ENCODE data around the gene CUZD1. TPM values are rescaled to one million over a fixed set of nuclear protein-coding genes. Genes with fewer than 3 reads are reported as not detected.
"Not testable (repeated sequence)": the region's sequence is repeated elsewhere in the genome, so short reads cannot be mapped to it uniquely, and the experiment has no call there.

CUZD1 gene
- total and polyA plus RNA-seq, 2 donors from 2014 or later: 0.54 to 0.65 TPM

GRCh38 chr10:122861711-122862161 lies 16.1 kb upstream of the CUZD1 start:
- FAIRE-seq (no peak), DNase-seq (no peak)
- peaks cover 0 to 2% (median 0%) of the 10 kb centered on the region in 3 donors for H3K4me1 ChIP-seq (ENCODE audit: control insufficient read depth in 2 of 3, insufficient read depth in 2 of 3, low read depth in 1 of 3, low read length in 3 of 3)
- H3K36me3 ChIP-seq (ENCODE audit: control insufficient read depth in 2 of 3, insufficient read depth in 3 of 3, low read length in 3 of 3): no peaks in the 10 kb centered on the region
- no peak for TF ChIP-seq CTCF (IDR thresholded peaks at IDR 0.05; ENCODE audit: borderline replicate concordance, extremely low read depth, insufficient read depth)
- intact Hi-C loops (cut with DNase I): no loop called here
- no peaks in the 10 kb centered on the region for H3K27me3 ChIP-seq (ENCODE audit: control insufficient read depth, insufficient read depth, low read length)
- H3K9me3 ChIP-seq (ENCODE audit: control insufficient read depth in 2 of 3, insufficient read depth in 1 of 3, low read length in 3 of 3): no peaks in the 10 kb centered on the region
- H3K9ac ChIP-seq (ENCODE audit: low read length in 3 of 3): no peak overlapping the region
- no peak overlapping the region for H3K27ac ChIP-seq (ENCODE audit: low read depth in 2 of 2, low read length in 2 of 2)
- no peak overlapping the region for H3K4me3 ChIP-seq (ENCODE audit: low read length in 3 of 3)

- H3K36me3 ChIP-seq (ENCODE audit: control insufficient read depth in 2 of 3, insufficient read depth in 3 of 3, low read length in 3 of 3): no peaks in the 10 kb centered on the region
- FAIRE-seq: no peak
- no peaks in the 10 kb centered on the region for H3K27me3 ChIP-seq (ENCODE audit: control insufficient read depth, insufficient read depth, low read length)
- H3K4me1 ChIP-seq (ENCODE audit: control insufficient read depth in 2 of 3, insufficient read depth in 2 of 3, low read depth in 1 of 3, low read length in 3 of 3): peaks cover 0 to 3% (median 0%) of the 10 kb centered on the region in 3 donors
- H3K9me3 ChIP-seq (ENCODE audit: control insufficient read depth in 2 of 3, insufficient read depth in 1 of 3, low read length in 3 of 3): no peaks in the 10 kb centered on the region
- TF ChIP-seq CTCF (IDR thresholded peaks at IDR 0.05; ENCODE audit: borderline replicate concordance, extremely low read depth, insufficient read depth): no peak
- intact Hi-C loops (cut with DNase I): no loop called here
- DNase-seq: no peak
- H3K9ac ChIP-seq (ENCODE audit: low read length in 3 of 3): no peak overlapping the region
- H3K27ac ChIP-seq (ENCODE audit: low read depth in 2 of 2, low read length in 2 of 2): no peak overlapping the region
- no peak overlapping the region for H3K4me3 ChIP-seq (ENCODE audit: low read length in 3 of 3)
Observed at GRCh38 chr10:122859527-122859926, 13.9 kb upstream of the CUZD1 start.

- H3K36me3 ChIP-seq (ENCODE audit: control insufficient read depth in 2 of 3, insufficient read depth in 3 of 3, low read length in 3 of 3); H3K27me3 ChIP-seq (ENCODE audit: control insufficient read depth, insufficient read depth, low read length); FAIRE-seq: not testable (repeated sequence)
Observed at GRCh38 chr10:122858042-122858441, 12.4 kb upstream of the CUZD1 start.

GRCh38 chr10:122856902-122857301 lies 11.2 kb upstream of the CUZD1 start:
- FAIRE-seq (no peak), DNase-seq (no peak)
- TF ChIP-seq CTCF (IDR thresholded peaks at IDR 0.05; ENCODE audit: borderline replicate concordance, extremely low read depth, insufficient read depth): no peak
- Histone ChIP-seq H3K9ac (ENCODE audit: low read length in 3 of 3) (no peak overlapping the region), H3K27ac (ENCODE audit: low read depth in 2 of 2, low read length in 2 of 2) (no peak overlapping the region), H3K36me3 (ENCODE audit: control insufficient read depth in 2 of 3, insufficient read depth in 3 of 3, low read length in 3 of 3) (no peaks in the 10 kb centered on the region), H3K4me3 (ENCODE audit: low read length in 3 of 3) (no peak overlapping the region), H3K9me3 (ENCODE audit: control insufficient read depth in 2 of 3, insufficient read depth in 1 of 3, low read length in 3 of 3) (no peaks in the 10 kb centered on the region), H3K4me1 (ENCODE audit: control insufficient read depth in 2 of 3, insufficient read depth in 2 of 3, low read depth in 1 of 3, low read length in 3 of 3) (peaks cover 0 to 3% (median 0%) of the 10 kb centered on the region in 3 donors), H3K27me3 (ENCODE audit: control insufficient read depth, insufficient read depth, low read length) (no peaks in the 10 kb centered on the region)
- intact Hi-C loops (cut with DNase I): no loop called here

More at GRCh38 chr10:122858042-122858441, 12.4 kb upstream of the CUZD1 start:
- H3K9ac ChIP-seq (ENCODE audit: low read length in 3 of 3); H3K4me3 ChIP-seq (ENCODE audit: low read length in 3 of 3); H3K9me3 ChIP-seq (ENCODE audit: control insufficient read depth in 2 of 3, insufficient read depth in 1 of 3, low read length in 3 of 3); H3K4me1 ChIP-seq (ENCODE audit: control insufficient read depth in 2 of 3, insufficient read depth in 2 of 3, low read depth in 1 of 3, low read length in 3 of 3); H3K27ac ChIP-seq (ENCODE audit: low read depth in 2 of 2, low read length in 2 of 2); intact Hi-C loops (cut with DNase I); DNase-seq: not testable (repeated sequence)

All from kidney (tissue), 14 donors.